Endometrial microvascular endothelial cells (primary cell): ENCODE results near the gene CNIH4. TPM values are rescaled to one million over a fixed set of nuclear protein-coding genes. Genes with fewer than 3 reads are reported as not detected.
"Not testable (repeated sequence)": the region's sequence is repeated elsewhere in the genome, so short reads cannot be mapped to it uniquely, and the experiment has no call there.

Experiments used
- in situ Hi-C: cut with HindIII; loops from 2 replicates; pipeline ENCODE4 v1.10.0; 2017; ENCODE audit warnings: low sequenced_read_pairs, low pct_unique_long_range_greater_than_20kb; ENCODE audit errors: inconsistent ontology term
- total RNA-seq: library from RNA; depleted of rRNA; stranded (reverse); fragments of >200 nt; gene quantifications from one replicate; pipeline ENCODE4 v1.2.3, GENCODE V29; 2015; ENCODE audit errors: inconsistent ontology term

CNIH4 gene
- total RNA-seq, 1 donor from 2014 or later: 53.8 TPM

- in situ Hi-C loops: no loop called here
Observed at GRCh38 chr1:224387302-224387912, 30.7 kb downstream of the CNIH4 start.

GRCh38 chr1:224387943-224388342, 31.3 kb downstream of the CNIH4 start:
- in situ Hi-C loops: no loop called here

- in situ Hi-C loops: no loop called here
Observed at GRCh38 chr1:224390517-224390916, 33.8 kb downstream of the CNIH4 start.

GRCh38 chr1:224392411-224393249, 36.0 kb downstream of the CNIH4 start:
- in situ Hi-C loops: no loop called here

DNA sequence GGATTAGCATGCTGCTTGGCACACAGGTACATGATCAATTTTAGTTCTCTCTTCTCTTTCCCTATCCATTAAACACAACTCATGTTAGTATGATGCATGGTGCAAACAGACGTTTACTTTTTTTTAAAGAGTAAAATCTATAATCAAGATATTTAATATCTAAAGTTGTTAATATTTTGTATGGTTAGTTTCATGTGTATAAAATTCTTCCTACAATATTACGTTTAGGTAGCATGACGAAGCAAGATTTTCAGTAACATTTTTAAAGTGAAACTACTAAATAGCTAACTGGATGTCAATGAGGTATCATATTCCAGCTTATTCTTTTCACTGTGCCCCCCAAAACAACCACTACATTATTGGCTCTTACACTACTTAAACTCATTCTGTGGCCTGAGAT, 36.6 kb downstream of the CNIH4 start:
- in situ Hi-C loops: no loop called here

DNA sequence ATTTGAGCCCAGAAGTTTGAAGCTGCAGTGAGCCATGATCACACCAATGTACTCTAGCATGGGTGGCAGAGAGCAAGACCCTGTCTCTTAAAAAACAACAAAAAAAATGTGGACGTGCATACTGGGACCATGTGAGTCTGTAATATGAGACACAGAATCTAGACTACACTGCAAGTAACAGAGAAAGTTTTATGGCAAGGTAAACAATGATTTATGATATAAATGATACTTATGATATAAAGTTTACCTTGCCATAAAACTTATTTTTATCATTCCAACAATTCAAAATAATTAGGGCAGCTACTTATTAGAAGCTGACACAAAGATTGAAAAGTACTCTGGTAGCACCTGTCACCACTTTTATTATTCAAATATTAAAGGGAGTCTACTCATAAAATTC, 43.2 kb downstream of the CNIH4 start:
- in situ Hi-C loops: no loop called here

DNA sequence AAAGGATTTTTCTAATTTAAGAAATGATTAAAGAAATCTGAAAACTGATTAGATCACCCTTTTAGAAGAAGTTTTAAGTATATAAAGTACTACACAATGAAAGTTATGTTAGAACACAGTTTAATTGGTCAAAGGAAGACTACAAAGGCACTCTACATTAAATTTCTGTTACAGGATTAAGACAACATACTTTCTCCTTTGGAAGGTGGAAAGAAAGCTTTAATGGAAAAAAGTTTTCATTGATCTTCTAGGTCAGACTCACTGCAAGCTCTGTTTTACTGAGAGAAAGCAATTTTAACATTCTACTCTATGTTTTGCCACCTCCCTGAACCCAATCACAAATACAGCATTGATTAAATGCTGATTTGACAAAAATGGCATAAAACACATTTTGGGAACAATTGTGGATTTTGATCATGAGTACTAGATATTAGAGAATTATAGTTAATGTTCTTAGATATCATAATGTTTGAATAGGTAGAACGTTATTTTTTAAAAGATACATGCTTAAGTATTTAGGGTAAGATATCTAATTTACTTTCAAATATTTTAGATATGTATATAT, 45.9 kb downstream of the CNIH4 start:
- in situ Hi-C loops: no loop called here

DNA sequence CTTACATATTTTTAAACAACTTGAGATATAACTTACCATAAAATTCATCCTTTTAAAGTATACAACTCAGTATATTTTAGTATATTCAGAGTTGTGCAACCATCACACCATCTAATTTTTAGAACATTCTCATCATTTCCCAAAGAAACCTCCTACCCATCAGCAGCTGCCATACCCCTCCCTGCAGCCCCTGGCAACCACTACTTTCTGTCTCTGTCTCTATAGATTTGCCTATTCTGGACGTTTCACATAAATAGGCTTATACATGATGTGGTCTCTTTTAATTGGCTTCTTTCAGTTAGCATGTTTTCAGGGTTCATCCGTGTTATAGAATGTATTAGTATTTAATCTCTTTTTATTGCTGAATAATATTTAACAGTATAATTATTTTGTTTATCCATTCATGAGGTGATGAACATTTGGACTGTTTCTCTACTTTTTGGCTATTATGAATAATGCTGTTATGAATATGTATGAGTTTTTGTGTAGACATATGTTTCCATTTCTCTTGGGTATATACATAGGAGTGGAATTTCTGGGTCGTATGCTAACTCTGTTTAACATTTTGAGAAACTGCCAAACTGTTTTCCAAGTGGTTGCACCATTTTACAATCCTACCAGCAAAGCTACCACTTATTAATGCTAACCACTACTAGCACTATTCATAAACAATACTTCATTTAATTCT, 48.4 kb downstream of the CNIH4 start:
- in situ Hi-C loops: no loop called here

DNA sequence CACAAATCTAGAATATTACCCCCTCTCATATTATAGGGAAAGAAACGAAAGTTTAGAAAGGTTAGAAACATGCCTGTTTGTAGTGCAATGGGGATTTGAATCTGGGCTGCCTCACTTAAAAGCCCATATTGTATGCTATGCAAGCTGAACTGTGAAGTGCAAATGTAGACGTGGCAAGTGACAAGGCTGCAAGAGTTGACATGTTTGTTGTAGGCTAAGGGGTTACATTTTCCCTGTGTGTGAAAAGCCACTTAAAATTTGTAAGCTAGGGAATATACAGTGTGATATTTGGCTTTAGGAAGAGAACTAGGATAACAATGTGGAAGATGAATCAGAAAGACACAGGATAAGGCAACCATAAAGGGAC, 48.9 kb downstream of the CNIH4 start:
- in situ Hi-C loops: no loop called here

DNA sequence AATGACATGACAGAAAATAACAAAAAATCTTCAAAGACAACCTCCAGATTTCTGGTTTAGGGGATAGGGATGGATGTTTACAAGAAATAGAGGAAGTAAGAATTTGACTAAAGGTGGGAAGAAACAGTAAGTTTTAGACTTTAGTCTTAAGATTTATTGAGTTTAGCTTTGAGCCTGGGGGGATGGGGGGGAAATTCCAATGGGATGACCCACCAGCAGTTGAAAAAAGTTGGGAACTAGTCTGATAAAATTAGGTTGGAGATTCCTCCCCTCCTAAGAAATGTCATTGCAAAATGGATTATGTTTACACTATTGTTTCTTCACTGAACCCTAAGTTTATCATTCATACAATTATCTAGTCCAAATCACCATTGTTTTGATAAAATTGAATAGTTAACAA, 49.5 kb downstream of the CNIH4 start:
- in situ Hi-C loops: no loop called here

DNA sequence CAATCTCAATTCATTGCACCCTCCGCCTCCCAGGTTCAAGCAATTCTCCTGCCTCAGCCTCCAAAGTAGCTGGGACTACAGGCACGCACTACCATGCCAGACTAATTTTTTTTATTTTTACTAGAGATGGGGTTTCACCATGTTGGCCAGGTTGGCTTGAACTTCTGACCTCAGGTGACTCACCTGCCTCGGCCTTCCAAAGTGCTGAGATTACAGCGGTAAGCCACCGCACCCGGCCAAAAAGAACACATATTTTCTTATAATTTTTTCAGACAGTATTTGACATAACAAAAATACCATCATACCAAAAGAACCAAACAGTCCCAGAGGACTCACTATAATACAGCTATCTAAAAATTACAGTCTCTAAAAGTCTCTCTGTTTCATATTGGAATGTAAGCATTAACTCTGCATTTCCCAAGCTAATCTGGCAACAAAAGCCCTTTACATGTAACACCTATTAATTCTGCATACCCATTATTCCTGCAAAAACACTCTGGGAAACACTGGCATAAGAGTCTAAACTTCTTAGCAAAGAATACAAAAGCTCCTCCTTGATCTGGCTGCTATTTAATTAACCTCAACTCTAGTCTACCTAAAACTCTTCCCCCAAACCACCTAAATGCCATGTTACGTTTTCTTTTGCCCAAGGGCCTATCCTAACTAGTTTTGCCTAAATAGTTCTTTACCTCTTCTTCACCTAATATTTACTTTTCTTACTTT, 51.1 kb downstream of the CNIH4 start:
- in situ Hi-C loops: no loop called here

DNA sequence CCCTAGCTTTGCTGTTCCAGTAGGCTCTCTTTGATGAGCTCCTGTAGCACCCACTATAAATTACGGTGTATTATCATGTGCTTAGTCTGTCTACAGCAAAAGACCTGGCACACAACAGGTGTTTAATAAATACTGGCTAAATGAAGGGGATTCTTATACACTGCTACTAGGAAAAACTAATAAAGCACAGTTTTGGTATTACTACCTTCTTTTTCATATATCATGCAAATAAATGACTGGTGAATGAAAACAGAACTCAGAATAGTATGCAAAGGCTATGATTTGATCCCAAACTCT, 51.6 kb downstream of the CNIH4 start:
- in situ Hi-C loops: no loop called here

DNA sequence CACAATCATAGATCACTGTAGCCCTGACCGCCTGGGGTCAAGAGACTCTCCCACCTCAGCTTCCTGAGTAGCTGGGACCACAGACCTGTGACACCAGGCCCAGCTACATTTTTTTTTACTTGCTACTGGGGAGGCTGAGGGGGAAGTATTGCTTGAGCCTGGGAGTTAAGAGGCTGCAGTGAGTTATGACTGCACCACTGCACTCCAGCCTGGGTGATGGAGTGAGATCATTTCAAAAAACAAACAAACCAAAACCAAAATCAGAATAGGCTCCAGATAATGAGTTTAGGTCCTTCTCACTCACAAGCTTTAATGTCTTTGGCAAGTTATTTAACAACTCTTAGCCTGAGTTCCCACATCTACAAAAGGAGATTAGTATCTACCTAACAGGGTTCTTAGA, 55.1 kb downstream of the CNIH4 start:
- in situ Hi-C loops: no loop called here

- in situ Hi-C loops: no loop called here
Observed at GRCh38 chr1:224420106-224420505, 63.4 kb downstream of the CNIH4 start.

DNA sequence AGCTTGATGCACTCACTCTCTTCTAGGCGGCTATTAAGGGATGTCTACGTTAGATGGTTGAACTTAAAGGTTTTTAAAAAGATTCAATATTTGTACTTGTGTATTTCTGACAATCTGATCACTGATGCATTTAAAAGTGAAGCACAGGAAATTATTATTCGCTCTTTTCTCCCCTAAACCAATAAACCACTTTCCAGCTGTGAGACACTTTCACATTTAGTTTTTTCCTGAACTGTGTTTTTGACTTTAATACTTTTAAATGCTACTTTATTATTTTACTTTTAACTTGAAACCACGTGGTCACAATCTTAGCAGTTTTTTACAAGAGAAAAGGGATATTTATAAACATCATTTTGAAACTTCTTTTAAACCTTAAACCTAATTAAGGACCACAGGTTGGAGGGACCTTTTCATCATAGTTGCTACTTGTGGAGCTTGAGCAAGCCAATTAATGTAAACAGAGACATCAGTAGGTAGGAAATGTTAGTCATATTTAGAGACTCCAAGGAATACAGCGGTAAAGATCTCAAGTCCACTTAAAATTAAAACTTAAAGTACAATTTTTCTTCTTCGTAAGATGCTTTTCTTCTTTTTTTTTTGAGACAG, 68.7 kb downstream of the CNIH4 start:
- in situ Hi-C loops: no loop called here

GRCh38 chr1:224426869-224427268, 70.2 kb downstream of the CNIH4 start:
- in situ Hi-C loops: not testable (repeated sequence)

GRCh38 chr1:224427346-224427745, 70.7 kb downstream of the CNIH4 start:
- in situ Hi-C loops: no loop called here

DNA sequence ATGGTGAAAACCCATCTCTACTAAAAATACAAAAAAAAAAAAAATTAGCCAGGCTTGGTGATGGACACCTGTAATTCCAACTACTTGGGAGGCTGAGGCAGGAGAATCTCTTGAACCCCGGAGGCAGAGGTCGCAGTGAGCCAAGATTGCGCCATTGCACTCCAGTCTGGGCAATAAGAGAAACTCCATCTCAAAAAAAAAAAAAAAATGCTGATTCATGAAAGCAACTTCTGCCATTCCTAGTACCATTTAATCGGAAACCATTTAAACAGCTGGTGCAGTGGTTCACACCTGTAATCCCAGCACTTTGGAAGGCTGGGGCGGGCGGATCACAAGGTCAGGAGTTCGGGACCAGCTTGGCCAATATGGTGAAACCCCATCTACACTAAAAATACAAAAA, 72.0 kb downstream of the CNIH4 start:
- in situ Hi-C loops: not testable (repeated sequence)
